DND-41 (cell line): Measurements from ENCODE around the gene ORM2.

Experiments
- ATAC-seq: fragments of 200-7000 bp; cut with Tn5 transposase; 3 replicates; pipeline ENCODE4 v1.9.1; 2021; ENCODE audit warnings: low read depth; ENCODE audit not compliant: insufficient read depth
- DNase-seq: peaks from one replicate; pipeline ENCODE4 v3.0.0-alpha.2; 2020
- H2AFZ ChIP-seq: 2 replicates; pipeline ENCODE4 v1.6.0; 2012; ENCODE audit warnings: low read depth, low read length
- H3K27ac ChIP-seq: 2 replicates; pipeline ENCODE4 v1.5.1; 2012; ENCODE audit warnings: low read length, inconsistent platforms
- H3K27me3 ChIP-seq: fragments of 200-600 bp; sonication (generic); 2 replicates; pipeline ENCODE4 v1.6.0; 2012; ENCODE audit warnings: low read length, mild to moderate bottlenecking, inconsistent platforms; ENCODE audit not compliant: insufficient read depth, poor library complexity
- H3K36me3 ChIP-seq: 2 replicates; pipeline ENCODE4 v1.5.1; 2012; ENCODE audit warnings: low read length, inconsistent platforms; ENCODE audit not compliant: insufficient read depth
- H3K4me1 ChIP-seq: 2 replicates; pipeline ENCODE4 v1.5.1; 2012; ENCODE audit warnings: mild to moderate bottlenecking, low read length; ENCODE audit not compliant: insufficient read depth
- H3K4me2 ChIP-seq: 2 replicates; pipeline ENCODE4 v1.6.0; 2012; ENCODE audit warnings: mild to moderate bottlenecking, moderate library complexity, low read length, inconsistent platforms; ENCODE audit not compliant: insufficient read depth
- H3K4me3 ChIP-seq, 2 experiments: fragments of 200-600 bp in 1 of 2; shearing (Covaris generic) in 1 of 2; 2 replicates each; pipeline ENCODE4 v1.5.1; 2012 to 2016; ENCODE audit warnings: inconsistent platforms in 2 of 2, low read length in 2 of 2, mild to moderate bottlenecking in 2 of 2, low read depth in 1 of 2, moderate library complexity in 1 of 2
- H3K79me2 ChIP-seq: 2 replicates; pipeline ENCODE4 v1.6.0; 2012; ENCODE audit warnings: low read length, inconsistent platforms; ENCODE audit not compliant: insufficient read depth
- H3K9ac ChIP-seq: 2 replicates; pipeline ENCODE4 v1.6.0; 2012; ENCODE audit warnings: low read depth, mild to moderate bottlenecking, inconsistent platforms, low read length, moderate library complexity
- H3K9me3 ChIP-seq: 2 replicates; pipeline ENCODE4 v1.5.1; 2012; ENCODE audit warnings: low read length, moderate library complexity, mild to moderate bottlenecking, inconsistent platforms; ENCODE audit not compliant: insufficient read depth, severe bottlenecking
- H4K20me1 ChIP-seq: 2 replicates; pipeline ENCODE4 v1.6.0; 2012; ENCODE audit warnings: low read length; ENCODE audit not compliant: insufficient read depth
- CTCF ChIP-seq: IDR thresholded peaks from 2 replicates; pipeline ENCODE4 v1.5.1; 2012; ENCODE audit warnings: borderline replicate concordance, low read length, moderate library complexity, mild to moderate bottlenecking; ENCODE audit not compliant: poor library complexity, severe bottlenecking; ENCODE audit errors: extremely low read depth
- EZH2 ChIP-seq: IDR thresholded peaks from 3 replicates; pipeline ENCODE4 v1.6.1; 2012; ENCODE audit warnings: borderline replicate concordance, low read depth, mild to moderate bottlenecking, moderate library complexity, low read length, inconsistent platforms; ENCODE audit not compliant: severe bottlenecking

Gene ORM2

GRCh38 chr9:114311571-114312512, 17.8 kb upstream of the ORM2 start:
- Histone ChIP-seq H2AFZ (no peak overlapping the region), H3K36me3 (no peaks in the 10 kb centered on the region), H3K4me1 (0 out of 2 replicates have a peak, but pooled peaks cover 2% of the 10 kb centered on the region), H3K4me2 (no peak overlapping the region), H4K20me1 (no peaks in the 10 kb centered on the region), H3K9me3 (no peaks in the 10 kb centered on the region), H3K27ac (no peak overlapping the region), H3K4me3 (no peak overlapping the region), H3K27me3 (no peaks in the 10 kb centered on the region), H3K79me2 (no peaks in the 10 kb centered on the region), H3K9ac (no peak overlapping the region)
- no peak for ATAC-seq
- TF ChIP-seq CTCF (no peak), EZH2 (no peak)
- no peak for DNase-seq

GRCh38 chr9:114312513-114312875, 17.2 kb upstream of the ORM2 start:
- ATAC-seq (no peak), DNase-seq (no peak)
- H3K9me3 ChIP-seq = no peaks in the 10 kb centered on the region
- no peaks in the 10 kb centered on the region for H3K36me3 ChIP-seq
- H3K27ac ChIP-seq = no peak overlapping the region
- H2AFZ ChIP-seq = no peak overlapping the region
- no peak overlapping the region for H3K4me3 ChIP-seq
- H3K4me2 ChIP-seq = no peak overlapping the region
- no peaks in the 10 kb centered on the region for H3K79me2 ChIP-seq
- no peak for TF ChIP-seq EZH2
- TF ChIP-seq CTCF = no peak
- no peaks in the 10 kb centered on the region for H4K20me1 ChIP-seq
- peaks cover 4% of the 10 kb centered on the region; the same call in 1 of the 2 replicates for H3K4me1 ChIP-seq
- no peaks in the 10 kb centered on the region for H3K27me3 ChIP-seq
- no peak overlapping the region for H3K9ac ChIP-seq

- H2AFZ ChIP-seq = no peak overlapping the region
- no peak overlapping the region for H3K4me2 ChIP-seq
- peaks cover 10% of the 10 kb centered on the region for H3K4me1 ChIP-seq
- H3K4me3 ChIP-seq = no peak overlapping the region
- no peak for TF ChIP-seq CTCF
- no peak for TF ChIP-seq EZH2
- H3K9ac ChIP-seq = no peak overlapping the region
- DNase-seq (no peak), ATAC-seq (no peak)
- no peaks in the 10 kb centered on the region for H3K27me3 ChIP-seq
- H3K9me3 ChIP-seq = no peaks in the 10 kb centered on the region
- H3K79me2 ChIP-seq = no peaks in the 10 kb centered on the region
- no peaks in the 10 kb centered on the region for H3K36me3 ChIP-seq
- H4K20me1 ChIP-seq = no peaks in the 10 kb centered on the region
- H3K27ac ChIP-seq = no peak overlapping the region
These were observed 16.5 kb upstream of the ORM2 start for GRCh38 chr9:114313186-114313585.
